GM19372 (cell line): Measurements from ENCODE around the gene FZD4.
"Not testable (repeated sequence)": the region's sequence is repeated elsewhere in the genome, so short reads cannot be mapped to it uniquely, and the experiment has no call there.

Experiments used
- ATAC-seq: cut with Tn5 transposase; IDR thresholded peaks from one replicate; pipeline ENCODE4 v1.9.1; 2021; ENCODE audit warnings: mild to moderate bottlenecking, low read depth, moderate library complexity; ENCODE audit not compliant: unreplicated experiment

The FZD4 gene

GRCh38 chr11:86955361-86956120, at the start of gene FZD4:
FZD4 (minus strand) TSS chr11:86955395; CDS start chr11:86955085, 310 bp downstream.
- ATAC-seq, result peak; percentile 95

GRCh38 chr11:87004281-87004680, 49.1 kb upstream of the FZD4 start:
- ATAC-seq, result not testable (repeated sequence)

DNA sequence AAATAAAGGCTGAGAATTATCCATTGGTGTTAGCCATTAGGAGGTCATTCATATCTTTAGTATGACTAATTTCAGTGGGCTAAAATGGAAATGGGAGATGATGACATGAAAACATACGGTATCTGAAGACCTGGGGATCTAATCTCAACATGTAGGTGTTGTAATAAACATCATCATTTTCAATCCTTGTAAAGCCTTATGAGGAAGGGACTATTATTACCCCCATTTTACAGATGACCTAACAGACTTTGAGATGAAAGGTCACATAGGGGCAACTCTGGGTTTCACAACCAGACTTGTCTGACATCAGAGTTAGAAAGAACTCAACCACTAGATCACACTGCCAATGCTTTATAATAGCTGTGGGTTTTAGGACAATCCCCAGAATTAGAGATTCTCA, 47.7 kb upstream of the FZD4 start:
- ATAC-seq, result no peak

- ATAC-seq, result no peak
These were observed 44.9 kb upstream of the FZD4 start for GRCh38 chr11:86999859-87000753.

- no peak for ATAC-seq
These were observed 44.2 kb upstream of the FZD4 start for GRCh38 chr11:86999388-86999787.

DNA sequence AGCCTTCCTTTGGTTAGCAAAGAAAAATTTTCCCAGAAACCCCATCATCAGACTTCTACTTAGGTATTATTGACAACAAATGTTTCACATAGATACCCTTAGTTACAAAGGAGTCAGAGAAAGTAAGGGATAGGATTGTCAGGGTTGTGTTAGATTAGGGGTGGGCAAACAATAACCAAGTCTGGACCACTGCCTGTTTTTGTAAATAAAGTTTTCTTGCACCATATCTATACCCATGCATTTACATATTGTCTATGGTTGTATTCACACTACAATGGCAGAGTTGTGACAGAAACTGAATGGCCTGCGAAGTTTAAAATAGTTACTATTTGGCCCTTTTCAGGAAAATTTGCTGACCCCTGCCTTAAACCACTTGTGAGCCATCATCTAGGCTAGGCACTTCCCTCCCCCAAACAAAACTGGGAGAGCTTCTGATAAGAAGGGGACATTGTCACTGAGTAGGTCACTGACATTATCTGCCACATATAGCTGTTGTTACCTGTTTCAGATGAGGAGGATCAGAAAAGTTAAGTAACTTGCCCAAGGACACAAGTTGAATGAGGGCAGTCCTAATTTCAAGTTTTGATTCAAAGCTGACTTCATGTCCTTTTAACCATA, 41.9 kb upstream of the FZD4 start:
- ATAC-seq, result no peak

GRCh38 chr11:86993031-86993430, 37.8 kb upstream of the FZD4 start:
- ATAC-seq, result no peak

- ATAC-seq, result not testable (repeated sequence)
These were observed 37.1 kb upstream of the FZD4 start for GRCh38 chr11:86992340-86992739.

GRCh38 chr11:86991341-86991740, 36.1 kb upstream of the FZD4 start:
- ATAC-seq, result no peak

GRCh38 chr11:86990515-86990914, 35.3 kb upstream of the FZD4 start:
- ATAC-seq, result no peak

DNA sequence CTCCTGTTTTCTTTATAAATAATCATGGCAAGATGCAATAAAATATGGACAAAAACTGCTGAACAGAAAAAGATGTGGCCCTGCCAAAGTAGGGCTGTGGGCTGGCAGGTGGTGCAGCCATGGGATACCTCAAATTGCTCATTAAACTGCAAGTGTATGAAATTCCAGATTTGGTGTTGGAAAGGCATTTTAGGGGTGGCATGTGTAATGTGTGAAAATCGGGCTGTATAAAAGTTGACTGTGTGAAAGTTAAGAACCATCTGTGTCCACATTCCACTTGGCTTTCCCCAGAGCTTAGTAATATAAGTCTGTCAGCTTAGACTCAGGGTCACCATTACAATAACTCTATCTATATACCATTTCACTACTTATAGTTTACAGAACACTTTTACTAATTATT, 34.8 kb upstream of the FZD4 start:
- no peak for ATAC-seq

DNA sequence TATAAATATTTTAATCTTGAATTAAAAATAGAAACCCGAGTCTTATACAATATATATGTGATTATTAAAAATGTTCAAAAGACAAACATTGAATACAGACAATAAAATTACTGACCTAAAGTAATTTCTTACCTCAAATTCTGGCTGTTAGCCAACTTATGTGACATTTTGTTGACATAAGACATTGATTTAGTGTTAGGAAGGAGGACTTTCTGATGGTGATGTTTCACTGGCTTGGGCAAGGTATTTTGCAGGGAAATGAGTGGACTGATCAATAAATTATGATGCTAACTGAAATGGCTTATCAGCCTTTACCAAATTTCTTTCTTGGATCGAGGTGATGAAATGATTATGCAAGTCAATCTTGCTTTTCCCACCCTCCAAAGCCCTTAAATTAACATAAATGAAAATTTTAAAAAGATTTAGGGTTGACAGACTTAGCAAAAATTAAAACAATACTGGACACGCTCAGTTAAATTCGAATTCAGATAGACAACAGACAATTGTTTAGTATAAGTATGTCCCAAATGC, 33.2 kb upstream of the FZD4 start:
- no peak for ATAC-seq

- ATAC-seq, result no peak
These were observed 32.5 kb upstream of the FZD4 start for GRCh38 chr11:86987679-86988078.

GRCh38 chr11:86984701-86985100, 29.5 kb upstream of the FZD4 start:
- ATAC-seq, result no peak

GRCh38 chr11:86983021-86983488, 27.9 kb upstream of the FZD4 start:
- ATAC-seq, result no peak

- ATAC-seq, result no peak
These were observed 26.8 kb upstream of the FZD4 start for GRCh38 chr11:86981777-86982540.

GRCh38 chr11:86980086-86980796, 25.0 kb upstream of the FZD4 start:
- no peak for ATAC-seq

DNA sequence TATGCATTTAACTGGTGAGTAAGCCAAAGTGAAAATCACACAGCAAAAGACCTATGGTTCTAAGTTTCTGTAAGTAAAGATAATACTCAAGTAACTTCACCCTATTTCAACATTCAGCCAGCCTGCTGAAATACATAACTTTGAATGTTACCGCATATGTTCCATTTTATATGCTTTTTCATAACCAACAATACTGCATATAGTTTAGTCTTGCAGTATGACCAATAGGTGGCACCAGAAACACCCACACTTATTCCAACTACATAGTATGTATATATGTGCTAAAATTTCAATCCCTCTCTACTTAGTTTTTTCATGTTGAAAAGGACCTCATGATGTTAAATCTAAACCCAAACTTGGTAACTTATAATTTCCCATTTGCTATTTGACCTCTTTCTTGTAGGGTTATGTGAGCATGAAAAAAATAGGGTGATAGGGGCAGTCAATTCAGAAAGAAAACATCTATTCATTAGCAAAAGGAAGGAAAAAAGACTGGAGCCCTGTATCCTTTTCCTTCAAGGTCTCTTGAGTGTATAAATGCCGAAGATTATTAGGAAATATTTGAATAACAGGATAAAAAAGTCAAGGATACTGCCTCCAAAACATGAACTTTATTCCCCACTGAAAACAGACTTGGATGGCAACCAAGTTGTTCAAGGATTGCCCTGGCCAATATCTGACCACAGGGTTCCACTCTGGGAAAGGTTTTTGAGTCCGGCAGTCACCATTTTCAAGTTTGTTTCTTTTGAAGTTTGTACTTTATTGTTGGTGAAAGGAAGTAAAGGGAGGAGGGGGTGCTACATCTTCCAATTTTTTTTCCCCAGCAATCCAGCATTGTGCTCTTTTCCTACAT, 23.8 kb upstream of the FZD4 start:
- peak; percentile 78 for ATAC-seq

DNA sequence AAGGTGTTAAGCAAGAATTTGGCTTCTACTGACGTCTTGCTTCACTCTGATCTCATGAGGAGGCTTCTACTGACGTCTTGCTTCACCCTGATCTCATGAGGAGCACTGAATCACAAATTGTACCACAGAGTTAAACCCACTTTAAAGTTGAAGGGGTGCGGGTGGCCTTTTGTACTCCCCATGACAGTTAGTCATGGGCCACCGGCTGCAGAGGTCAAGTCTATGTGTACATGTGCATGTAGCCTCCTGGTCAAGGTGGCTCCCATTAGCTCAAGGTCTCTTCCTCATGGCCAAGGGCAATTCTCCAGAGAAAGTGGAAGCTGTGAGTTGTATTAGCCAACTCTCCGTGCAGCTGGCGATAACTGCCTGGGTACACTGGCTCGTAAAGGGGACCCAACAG, 23.1 kb upstream of the FZD4 start:
- ATAC-seq, result no peak
